ENCODE data around the gene LRRC8B.

Gene LRRC8B

GRCh38 chr1:89548122-89548857 is 23.7 kb downstream of the LRRC8B start:
- no peak for DNase-seq (ENCODE audit: low spot score)

- DNase-seq (ENCODE audit: low spot score), result no peak
Measured at GRCh38 chr1:89550995-89551394, 26.4 kb downstream of the LRRC8B start.

- peak; percentile 47 for DNase-seq (ENCODE audit: low spot score)
Measured at GRCh38 chr1:89552471-89553081, 27.9 kb downstream of the LRRC8B start.

DNA sequence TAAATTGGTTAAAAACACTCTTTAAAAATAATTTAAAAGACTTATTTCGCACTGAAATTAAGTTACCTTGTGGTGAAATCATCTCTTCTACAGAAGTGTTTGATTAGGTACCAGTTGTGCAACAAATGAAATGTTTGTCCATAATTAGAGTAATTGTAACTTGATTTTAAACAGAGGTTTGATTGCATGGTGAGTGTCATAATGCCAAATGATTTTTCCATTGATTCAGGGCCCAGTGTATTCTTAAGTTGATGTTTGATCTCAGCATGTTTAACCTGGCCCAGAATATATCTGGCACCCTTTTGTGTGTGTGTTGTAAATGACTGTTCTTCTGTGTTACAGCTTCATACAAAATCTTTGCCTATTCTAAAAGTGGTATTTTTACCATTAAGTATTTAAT is 28.5 kb downstream of the LRRC8B start:
- no peak for DNase-seq (ENCODE audit: low spot score)

- DNase-seq (ENCODE audit: low spot score), result no peak
Measured at GRCh38 chr1:89555550-89555949, 30.9 kb downstream of the LRRC8B start.

- no peak for DNase-seq (ENCODE audit: low spot score)
Measured at GRCh38 chr1:89556726-89557444, 32.3 kb downstream of the LRRC8B start.

DNA sequence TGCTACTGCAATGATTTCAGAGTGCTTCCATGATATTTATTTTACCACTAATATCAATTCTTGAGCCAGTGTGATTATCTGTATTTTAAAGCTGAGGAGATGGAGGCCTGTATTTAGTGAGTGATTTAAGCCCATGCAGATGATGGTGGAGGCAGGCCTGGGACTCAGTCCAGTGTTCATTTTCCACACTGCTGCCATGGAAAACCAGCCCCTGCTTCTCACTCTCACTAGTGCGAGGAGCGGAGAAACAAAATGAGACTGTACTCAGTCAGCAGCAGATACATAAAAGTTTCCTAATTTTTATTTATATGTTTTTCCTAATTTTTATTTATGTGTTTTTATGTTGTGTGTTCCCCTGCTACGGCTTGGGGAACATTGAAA is 32.8 kb downstream of the LRRC8B start:
- DNase-seq (ENCODE audit: low spot score), result no peak

- DNase-seq (ENCODE audit: low spot score), result no peak
Measured at GRCh38 chr1:89557956-89558355, 33.3 kb downstream of the LRRC8B start.

- no peak for DNase-seq (ENCODE audit: low spot score)
Measured at GRCh38 chr1:89563957-89564604, 39.5 kb downstream of the LRRC8B start.

DNA sequence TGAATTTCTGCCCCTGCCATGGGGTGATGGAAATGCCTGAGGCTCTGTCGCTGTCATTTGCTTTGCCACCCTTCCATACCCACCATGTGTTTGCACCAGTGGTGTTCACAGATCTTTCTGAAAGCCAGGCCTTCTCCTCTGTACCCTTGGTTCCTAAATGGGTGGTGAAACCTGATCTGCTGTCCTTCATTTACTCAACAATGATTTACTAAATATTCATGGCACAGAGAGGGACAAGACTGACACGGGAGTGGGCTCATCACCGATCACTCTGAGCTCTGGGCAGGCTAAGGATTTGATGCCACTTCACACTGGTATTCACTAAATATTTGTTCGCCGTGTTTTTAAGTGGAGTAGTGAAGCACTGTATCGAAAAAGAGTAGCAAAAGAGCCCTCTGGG is 40.9 kb downstream of the LRRC8B start:
- no peak for DNase-seq (ENCODE audit: low spot score)

DNA sequence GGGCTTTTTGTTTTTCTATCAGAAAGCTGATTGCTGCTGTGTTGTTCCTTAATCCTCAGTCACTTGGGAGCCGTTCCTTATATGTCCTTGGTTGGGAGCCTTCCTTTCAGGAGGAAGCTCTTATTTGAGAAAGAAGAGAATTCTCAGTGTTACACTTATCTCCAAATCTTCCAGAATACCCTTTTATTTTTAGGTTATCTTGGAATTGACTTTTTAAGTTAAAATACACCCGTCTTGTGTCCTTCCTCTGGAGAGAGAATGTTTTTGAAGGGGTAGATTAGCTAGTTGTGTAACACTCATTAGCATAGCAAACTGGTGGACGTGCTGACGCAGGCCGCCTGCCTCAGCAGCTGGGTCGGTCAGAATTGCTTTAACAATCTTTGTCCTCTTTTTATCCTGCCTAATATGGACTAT is 42.1 kb downstream of the LRRC8B start:
- no peak for DNase-seq (ENCODE audit: low spot score)

DNA sequence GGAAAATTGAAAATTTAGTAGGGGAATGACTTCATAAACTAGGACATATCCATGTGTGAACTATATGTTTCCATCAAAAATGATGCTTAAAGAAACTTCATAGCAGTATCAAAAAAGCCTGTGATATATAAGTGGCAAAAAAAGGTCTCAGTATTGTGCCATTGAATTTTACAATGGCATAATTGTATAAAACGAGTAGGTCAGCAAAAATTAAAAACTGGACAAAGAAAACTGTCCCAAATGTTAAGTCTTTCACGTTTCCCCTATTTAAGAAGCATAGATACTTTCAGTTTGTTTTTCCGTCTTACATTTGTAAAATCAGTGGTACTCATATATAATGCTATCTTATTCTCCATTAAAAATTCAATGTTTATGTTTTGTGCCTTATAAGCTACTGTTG is 43.2 kb downstream of the LRRC8B start:
- DNase-seq (ENCODE audit: low spot score), result no peak

- no peak for DNase-seq (ENCODE audit: low spot score)
Measured at GRCh38 chr1:89573410-89573809, 48.8 kb downstream of the LRRC8B start.

DNA sequence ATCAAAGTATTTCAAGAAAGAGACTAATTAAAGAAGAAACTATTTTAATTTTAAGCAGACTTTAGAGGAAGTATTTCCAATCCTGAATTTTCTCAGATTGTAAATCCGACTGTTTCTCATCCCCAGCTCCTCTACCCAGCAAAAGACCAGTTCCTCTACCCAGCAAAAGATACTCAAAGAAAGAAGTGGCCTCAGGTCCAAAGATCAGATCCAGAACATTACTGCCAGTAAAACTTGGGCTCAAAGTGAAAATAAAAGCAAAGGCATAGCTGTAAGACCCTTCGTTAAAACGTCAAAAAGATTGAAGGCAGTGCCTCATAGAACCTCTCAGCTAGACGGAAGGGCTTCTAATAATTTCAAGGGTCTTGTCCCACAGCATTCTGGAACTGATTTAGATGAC is 50.0 kb downstream of the LRRC8B start:
- DNase-seq (ENCODE audit: low spot score), result no peak

DNA sequence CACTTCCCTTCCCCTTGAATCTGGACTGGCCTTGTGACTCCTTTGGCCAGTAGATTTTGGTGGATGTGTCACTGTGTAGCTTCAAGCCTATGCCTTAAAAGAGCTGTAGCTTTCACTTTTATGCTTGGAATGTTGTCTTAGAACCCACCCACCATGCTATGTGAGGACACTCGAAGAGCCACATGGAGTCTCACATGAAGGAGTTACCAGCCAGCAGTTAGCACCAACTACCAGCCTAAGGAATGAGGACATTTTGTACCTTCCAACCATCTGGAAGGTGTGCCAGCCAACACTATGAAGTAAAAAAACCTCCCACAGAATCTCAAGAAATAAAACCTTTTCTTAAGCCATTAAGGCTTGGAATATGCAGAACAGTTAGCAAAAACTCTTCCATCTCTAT is 50.6 kb downstream of the LRRC8B start:
- no peak for DNase-seq (ENCODE audit: low spot score)

DNA sequence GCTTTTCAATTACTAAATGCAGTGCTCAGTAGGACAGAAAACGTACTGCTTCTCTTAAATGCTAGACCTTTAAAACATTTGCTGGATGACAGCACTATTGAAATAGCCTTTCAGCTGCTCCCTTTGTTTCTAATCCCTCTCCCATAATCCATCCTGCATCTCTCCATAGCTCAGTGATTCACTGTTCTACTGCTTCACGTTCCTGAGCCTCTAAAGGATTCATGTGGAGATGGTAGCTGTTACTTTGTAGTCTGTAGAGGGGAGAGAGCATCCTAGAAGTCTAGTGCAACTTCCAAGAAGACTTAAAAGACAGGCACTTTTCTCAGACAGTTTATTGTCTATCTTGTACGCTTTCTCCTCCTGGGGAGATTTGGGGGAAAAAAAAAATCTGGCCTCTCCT is 51.4 kb downstream of the LRRC8B start:
- no peak for DNase-seq (ENCODE audit: low spot score)

DNA sequence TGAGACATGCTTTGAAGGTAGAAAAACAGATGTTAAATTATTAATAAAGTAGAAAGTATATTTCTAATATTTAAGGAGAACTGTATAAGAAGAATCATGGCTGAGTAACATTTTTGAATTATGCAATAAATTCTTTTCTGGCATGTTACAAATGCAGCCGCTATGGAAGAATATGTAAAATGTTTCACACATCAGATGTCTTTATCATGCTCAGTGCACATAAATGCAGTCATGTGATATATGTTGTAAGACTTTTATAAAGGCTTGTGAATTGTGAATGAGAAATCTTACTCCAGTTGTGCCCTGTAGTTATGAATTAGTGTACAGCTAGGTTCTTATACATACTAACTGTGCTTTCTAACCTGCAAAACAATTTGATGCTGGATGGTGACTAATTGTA is 53.5 kb downstream of the LRRC8B start:
- no peak for DNase-seq (ENCODE audit: low spot score)

GRCh38 chr1:89578946-89579684 is 54.5 kb downstream of the LRRC8B start:
- DNase-seq (ENCODE audit: low spot score), result peak; percentile 12

- DNase-seq (ENCODE audit: low spot score), result no peak
Measured at GRCh38 chr1:89580036-89580435, 55.4 kb downstream of the LRRC8B start.

DNA sequence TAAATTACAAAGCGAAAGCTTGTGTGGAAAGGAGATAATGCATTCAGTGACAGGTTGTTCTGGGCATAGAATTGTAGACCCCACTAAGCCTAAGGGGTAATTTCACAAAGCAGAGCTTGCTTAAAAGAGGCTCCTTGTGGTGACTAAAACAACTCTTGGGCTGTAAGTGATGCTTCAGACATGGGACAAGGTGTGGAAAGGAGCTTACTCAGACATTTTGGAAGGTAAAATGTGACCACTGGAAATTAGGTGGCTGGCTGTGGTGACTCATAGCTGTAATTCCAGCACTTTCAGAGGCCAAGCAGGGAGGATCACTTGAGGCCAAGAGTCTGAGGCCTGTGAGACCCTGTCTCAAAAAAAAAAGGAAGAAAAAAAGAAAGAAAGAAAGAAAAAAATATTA is 57.2 kb downstream of the LRRC8B start:
- no peak for DNase-seq (ENCODE audit: low spot score)

DNA sequence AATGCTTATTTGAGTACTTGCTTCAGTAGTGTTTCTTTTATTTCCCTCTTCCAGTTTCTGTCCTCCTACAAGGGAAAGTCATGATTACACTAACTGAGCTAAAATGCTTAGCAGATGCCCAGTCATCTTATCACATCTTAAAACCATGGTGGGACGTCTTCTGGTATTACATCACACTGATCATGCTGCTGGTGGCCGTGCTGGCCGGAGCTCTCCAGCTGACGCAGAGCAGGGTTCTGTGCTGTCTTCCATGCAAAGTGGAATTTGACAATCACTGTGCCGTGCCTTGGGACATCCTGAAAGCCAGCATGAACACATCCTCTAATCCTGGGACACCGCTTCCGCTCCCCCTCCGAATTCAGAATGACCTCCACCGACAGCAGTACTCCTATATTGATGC is 57.9 kb downstream of the LRRC8B start:
- no peak for DNase-seq (ENCODE audit: low spot score)

DNA sequence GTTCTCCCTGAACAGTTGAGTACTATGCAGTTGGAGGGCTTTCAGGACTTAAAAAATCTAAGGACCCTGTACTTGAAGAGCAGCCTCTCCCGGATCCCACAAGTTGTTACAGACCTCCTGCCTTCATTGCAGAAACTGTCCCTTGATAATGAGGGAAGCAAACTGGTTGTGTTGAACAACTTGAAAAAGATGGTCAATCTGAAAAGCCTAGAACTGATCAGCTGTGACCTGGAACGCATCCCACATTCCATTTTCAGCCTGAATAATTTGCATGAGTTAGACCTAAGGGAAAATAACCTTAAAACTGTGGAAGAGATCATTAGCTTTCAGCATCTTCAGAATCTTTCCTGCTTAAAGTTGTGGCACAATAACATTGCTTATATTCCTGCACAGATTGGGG is 59.6 kb downstream of the LRRC8B start:
- no peak for DNase-seq (ENCODE audit: low spot score)
